HG03520 (cell line): ENCODE data around the gene HES3.

Source experiments
- ATAC-seq: cut with Tn5 transposase; IDR thresholded peaks from one replicate; pipeline ENCODE4 v1.9.1; 2021; ENCODE audit warnings: mild to moderate bottlenecking, moderate library complexity; ENCODE audit not compliant: unreplicated experiment

Gene HES3

DNA sequence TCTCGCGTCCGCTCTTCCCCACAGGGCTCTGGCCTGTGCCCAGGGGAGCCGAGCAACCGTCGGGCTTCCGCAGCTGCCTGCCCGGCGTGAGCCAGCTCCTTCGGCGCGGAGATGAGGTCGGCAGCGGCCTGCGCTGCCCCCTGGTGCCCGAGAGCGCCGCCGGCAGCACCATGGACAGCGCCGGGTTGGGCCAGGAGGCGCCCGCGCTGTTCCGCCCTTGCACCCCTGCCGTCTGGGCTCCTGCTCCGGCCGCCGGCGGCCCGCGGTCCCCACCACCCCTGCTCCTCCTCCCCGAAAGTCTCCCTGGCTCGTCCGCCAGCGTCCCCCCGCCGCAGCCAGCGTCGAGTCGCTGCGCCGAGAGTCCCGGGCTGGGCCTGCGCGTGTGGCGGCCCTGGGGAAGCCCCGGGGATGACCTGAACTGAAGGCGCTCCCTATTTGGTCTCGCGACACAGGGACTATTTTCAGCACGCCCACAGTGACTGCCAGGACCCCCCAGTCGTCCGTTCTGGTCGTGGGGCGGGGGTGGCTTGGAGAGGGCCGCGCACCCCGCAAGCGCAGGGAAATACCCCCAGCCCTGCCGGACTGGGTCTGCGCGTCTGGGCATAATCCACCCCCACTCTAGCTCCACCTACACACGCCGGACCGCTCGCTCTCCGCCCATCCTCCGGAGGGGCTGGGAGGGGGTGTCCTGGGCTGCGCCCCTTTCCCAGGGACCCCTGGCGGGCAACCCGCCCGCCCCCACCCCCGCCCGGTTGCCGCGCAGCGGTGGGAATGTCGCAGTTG is 1.3 kb downstream of the HES3 start:
- no peak for ATAC-seq

DNA sequence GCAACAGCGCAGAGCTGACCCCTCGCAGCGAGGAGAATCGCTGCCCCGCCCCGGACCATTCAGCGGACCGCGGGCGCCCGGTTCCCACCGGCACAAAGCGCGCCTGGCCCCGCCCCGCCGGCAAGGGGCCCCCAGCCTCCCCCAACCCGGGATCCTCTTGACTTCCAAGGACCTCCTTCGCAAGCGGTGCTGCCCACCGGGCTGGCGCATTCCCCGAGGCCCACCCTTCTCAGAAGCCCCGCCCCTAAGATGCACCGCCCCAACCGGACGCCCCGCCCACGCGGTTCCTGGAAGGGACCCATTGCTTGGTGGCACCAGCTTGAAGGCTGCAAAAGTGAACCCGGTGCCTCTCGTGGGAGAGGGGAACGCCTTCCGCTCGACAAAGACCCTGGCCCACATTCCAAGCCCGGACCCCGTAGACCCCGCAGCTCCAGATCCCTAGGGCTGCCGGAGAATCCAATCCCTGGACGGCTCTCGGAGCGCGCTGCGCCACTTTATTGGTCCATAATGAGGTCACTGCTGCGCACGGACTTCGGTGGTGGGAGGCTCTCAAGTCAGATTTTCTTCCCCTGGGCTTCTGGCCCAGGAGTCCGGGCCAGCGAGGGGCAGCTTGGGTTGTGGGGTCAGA is 2.0 kb downstream of the HES3 start:
- ATAC-seq, result no peak

DNA sequence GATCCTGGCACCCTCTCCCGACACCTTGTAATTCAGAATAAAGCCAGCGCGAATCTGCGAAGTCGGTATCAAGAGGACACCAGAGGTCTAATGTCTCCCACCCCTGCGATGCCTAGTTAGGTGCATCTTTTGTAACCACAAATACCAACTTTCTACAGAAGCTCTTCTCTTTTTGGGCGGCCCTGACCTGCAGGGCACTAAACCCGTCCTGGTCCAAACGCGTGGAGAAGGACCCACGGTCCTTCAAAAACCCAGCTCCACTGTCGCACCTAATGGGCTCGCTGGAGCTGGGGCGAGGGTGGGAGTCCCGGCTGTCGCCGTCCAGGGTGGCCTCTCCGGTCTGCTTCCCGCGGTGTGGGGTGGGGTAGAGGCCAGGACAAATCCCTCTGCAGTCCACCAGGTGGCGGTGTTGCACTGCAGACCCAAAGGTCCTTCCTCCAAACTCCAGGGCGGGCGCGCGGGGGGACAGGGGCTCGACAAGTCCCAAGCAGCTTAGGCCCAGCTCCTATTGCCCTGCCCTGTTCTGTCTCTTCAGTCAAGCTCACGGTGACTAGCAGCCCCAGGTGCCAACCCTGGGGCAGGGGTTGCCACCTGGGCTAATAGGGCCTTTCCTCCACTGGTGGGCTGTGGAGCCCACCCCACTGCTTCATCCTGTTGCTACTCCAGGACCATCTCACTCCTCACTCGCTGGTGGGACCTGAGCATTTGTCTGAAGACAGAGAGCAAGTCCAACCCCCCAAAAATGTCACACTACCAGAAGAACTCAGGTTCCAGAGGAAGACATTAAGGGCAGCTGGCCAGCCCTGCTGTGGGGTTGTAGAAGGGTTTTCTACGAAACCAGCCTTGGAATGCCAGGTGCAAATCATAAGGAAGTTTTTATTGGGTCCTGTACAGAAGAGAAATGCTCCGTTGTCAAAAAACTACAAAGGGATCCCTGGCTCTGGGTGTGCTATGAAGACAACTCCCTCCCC is 2.8 kb downstream of the HES3 start:
- ATAC-seq, result peak; percentile 41

DNA sequence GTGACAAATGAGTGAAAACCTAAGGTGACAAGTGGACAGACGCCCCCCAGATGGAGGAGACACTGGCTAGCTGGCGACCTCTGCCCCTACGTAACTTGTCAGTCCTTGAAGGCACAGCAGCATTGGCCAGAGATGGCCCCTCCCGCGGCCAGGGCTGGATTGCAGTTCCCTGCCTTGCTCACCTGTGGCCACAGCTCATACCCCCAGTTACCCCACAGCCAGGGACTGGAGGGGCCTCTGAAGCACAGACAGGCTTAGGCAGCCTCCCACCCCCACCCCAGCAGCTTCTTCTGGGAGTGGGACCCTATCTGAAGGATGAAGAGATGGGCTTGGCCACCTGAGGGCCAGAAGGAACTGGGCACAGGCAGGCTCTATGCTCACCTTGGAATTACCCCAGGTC is 3.7 kb downstream of the HES3 start:
- ATAC-seq, result no peak

- ATAC-seq, result no peak
Observed at GRCh38 chr1:6248161-6248776, 4.3 kb downstream of the HES3 start.

DNA sequence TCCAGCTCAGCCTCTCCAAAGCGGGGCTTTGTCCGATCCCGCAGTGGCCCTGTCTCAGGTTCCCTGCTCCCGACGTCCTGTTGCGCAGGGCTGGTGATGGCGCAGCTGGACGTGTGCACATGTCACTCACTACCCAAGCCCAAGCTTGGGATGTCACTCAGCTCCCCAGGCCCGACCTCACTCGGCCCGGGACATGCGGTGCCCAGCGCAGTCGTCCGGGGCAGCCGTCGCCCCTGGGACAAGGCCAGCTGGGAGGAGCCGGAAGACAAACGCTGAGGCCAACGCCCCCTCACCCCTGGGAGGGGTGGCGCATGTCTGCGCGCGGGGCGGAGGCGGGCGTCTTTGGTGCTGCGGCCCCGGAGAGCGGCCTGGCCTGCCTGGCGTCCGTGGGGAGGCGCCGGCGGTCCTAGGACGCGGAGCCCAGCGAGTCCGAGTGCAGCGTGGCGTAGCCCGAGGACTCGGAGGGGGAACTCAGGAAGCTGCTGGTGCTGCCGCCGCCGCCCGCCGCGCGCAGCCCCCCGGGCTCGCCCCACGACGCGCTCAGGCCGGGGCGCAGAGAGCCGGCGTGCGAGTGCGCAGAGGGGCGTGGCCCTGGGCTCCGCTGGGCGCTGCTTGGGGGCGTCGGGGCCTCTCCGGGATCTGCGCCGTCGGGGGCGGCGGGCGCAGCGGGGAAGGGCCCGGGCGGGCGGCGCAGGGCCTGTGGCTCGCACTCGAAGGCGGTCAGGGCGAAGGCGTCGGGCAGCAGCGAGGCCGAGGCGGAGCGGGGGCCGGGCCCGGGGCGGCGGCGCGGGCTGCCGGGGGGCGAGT is 5.2 kb downstream of the HES3 start:
- ATAC-seq, result no peak

GRCh38 chr1:6249739-6250689 is 6.0 kb downstream of the HES3 start:
- ATAC-seq, result no peak

DNA sequence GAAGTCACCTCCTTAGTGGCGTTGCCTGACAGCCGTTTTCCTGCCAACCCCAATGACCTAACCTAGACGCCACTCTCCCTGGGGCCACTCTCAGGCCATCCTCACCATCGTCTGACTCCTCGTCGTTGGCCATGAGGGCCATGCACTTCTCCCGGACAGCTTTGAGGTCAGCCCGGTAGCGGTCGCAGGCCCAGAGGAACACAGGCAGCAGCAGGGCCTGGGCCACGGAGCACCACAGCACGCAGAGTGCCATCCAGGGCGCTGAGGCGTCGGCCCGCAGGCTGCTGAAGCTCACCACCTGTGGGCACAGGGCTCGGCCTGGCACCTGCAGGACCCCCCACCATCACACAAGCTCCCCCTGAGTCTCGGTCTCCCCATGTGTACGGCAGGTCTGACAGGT is 7.3 kb downstream of the HES3 start:
- ATAC-seq, result no peak

GRCh38 chr1:6251681-6252373 is 7.8 kb downstream of the HES3 start:
- no peak for ATAC-seq

DNA sequence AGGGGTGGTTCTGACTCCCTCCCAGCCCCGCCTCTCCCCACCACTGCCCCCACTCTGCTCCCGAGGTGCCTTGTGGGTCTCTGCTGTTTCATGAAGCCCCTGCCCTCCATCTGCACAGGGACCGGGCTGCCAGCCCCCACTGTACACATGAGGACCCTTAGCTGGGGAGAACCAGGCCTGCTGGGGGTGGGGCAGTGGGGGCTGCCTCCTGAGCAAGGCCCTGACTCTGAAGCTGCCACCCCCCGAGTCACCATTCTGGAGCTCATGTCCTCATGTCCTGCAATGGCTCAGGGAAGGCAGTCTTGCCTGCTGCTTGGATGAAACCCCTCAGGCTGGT is 8.4 kb downstream of the HES3 start:
- ATAC-seq, result no peak

GRCh38 chr1:6253380-6253779 is 9.4 kb downstream of the HES3 start:
- ATAC-seq, result no peak

DNA sequence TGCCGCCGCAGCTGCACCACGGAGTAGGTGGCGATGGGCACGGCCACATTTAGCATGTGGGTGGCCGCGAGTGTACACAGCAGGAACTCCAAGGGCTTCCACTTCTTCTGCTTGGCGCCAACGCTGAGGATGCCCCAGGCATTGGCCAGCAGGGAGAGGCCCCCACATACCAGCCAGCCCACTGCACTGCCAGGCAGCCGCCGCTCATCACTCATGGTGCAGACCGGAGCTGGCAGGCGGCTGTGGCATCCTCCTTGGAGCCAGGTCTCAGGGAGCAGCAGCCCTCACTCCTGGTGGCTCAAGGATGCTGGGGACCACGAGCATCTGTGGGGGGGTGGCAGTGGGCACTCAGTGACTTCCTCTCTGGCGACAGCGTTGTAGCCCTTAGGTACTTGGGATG is 10.7 kb downstream of the HES3 start:
- ATAC-seq, result no peak

GRCh38 chr1:6256645-6257044 is 12.7 kb downstream of the HES3 start:
- no peak for ATAC-seq

GRCh38 chr1:6257541-6258069 is 13.6 kb downstream of the HES3 start:
- no peak for ATAC-seq

GRCh38 chr1:6258675-6259074 is 14.7 kb downstream of the HES3 start:
- no peak for ATAC-seq

GRCh38 chr1:6259491-6260362 is 15.7 kb downstream of the HES3 start:
- ATAC-seq, result no peak

- no peak for ATAC-seq
Observed at GRCh38 chr1:6260433-6260934, 16.5 kb downstream of the HES3 start.
